ENCODE results near the gene TRAK1.
A peak's percentile ranks its signal among the peaks of the same experiment; 100 is the strongest.

The TRAK1 gene

GRCh38 chr3:42236611-42237010 is 145.5 kb downstream of the TRAK1 start:
- DNase-seq (ENCODE audit: low read depth in 2 of 2): no peak

GRCh38 chr3:42246091-42246490 is 154.9 kb downstream of the TRAK1 start:
- DNase-seq (ENCODE audit: low read depth in 2 of 2): no peak

- peak; percentile 24 to 42 for DNase-seq (ENCODE audit: low read depth in 2 of 2)
These were observed 156.4 kb downstream of the TRAK1 start for GRCh38 chr3:42247576-42248027.

- DNase-seq (ENCODE audit: low read depth in 2 of 2): no peak
These were observed 159.6 kb downstream of the TRAK1 start for GRCh38 chr3:42250761-42251160.

- no peak for DNase-seq (ENCODE audit: low read depth in 2 of 2)
These were observed 163.4 kb downstream of the TRAK1 start for GRCh38 chr3:42254566-42254965.

- no peak for DNase-seq (ENCODE audit: low read depth in 2 of 2)
These were observed 165.1 kb downstream of the TRAK1 start for GRCh38 chr3:42256135-42256819.

- no peak for DNase-seq (ENCODE audit: low read depth in 2 of 2)
These were observed 165.8 kb downstream of the TRAK1 start for GRCh38 chr3:42257007-42257406.

- DNase-seq (ENCODE audit: low read depth in 2 of 2): no peak
These were observed 171.4 kb downstream of the TRAK1 start for GRCh38 chr3:42262525-42262924.

GRCh38 chr3:42263354-42264346 is 172.5 kb downstream of the TRAK1 start:
- DNase-seq (ENCODE audit: low read depth in 2 of 2): no peak

- no peak for DNase-seq (ENCODE audit: low read depth in 2 of 2)
These were observed 173.4 kb downstream of the TRAK1 start for GRCh38 chr3:42264399-42265058.

- no peak for DNase-seq (ENCODE audit: low read depth in 2 of 2)
These were observed 174.2 kb downstream of the TRAK1 start for GRCh38 chr3:42265059-42265991.

- no peak for DNase-seq (ENCODE audit: low read depth in 2 of 2)
These were observed 174.9 kb downstream of the TRAK1 start, which contains the start of gene CCK for GRCh38 chr3:42266085-42266484. Gene CCK, minus strand, starts transcription at chr3:42266185. Its CDS starts 2,555 bp downstream, at chr3:42263630.

GRCh38 chr3:42267878-42268277 is 176.7 kb downstream of the TRAK1 start:
- DNase-seq (ENCODE audit: low read depth in 2 of 2): no peak

- no peak for DNase-seq (ENCODE audit: low read depth in 2 of 2)
These were observed 178.5 kb downstream of the TRAK1 start for GRCh38 chr3:42269647-42270046.

GRCh38 chr3:42270561-42270960 is 179.4 kb downstream of the TRAK1 start:
- DNase-seq (ENCODE audit: low read depth in 2 of 2): no peak

- no peak for DNase-seq (ENCODE audit: low read depth in 2 of 2)
These were observed 180.6 kb downstream of the TRAK1 start for GRCh38 chr3:42271786-42272185.

- DNase-seq (ENCODE audit: low read depth in 2 of 2): no peak
These were observed 182.2 kb downstream of the TRAK1 start for GRCh38 chr3:42273361-42273760.

- DNase-seq (ENCODE audit: low read depth in 2 of 2): no peak
These were observed 183.1 kb downstream of the TRAK1 start for GRCh38 chr3:42274266-42274665.

GRCh38 chr3:42275217-42275616 is 184.1 kb downstream of the TRAK1 start:
- no peak for DNase-seq (ENCODE audit: low read depth in 2 of 2)

All from activated CD8-positive, alpha-beta memory T cell treated with anti-CD3 and anti-CD28 coated beads for 4 hours (primary cell).